Spleen (tissue), 7 donors: ENCODE measurements around the gene GPR34.

Experiments
- POLR2A ChIP-seq, 3 donors: fragments of 450-650 bp; IDR thresholded peaks; one replicate each; pipeline ENCODE4 v1.5.1; 2017; ENCODE audit warnings: antibody characterized with exemption in 3 of 3, mild to moderate bottlenecking in 1 of 3
- TF ChIP-seq, protein P1 (sequence below), 11 experiments: fragments of 200-600 bp in 7 of 11; fragments of 450-650 bp in 4 of 11; sonication (generic) in 4 of 11; IDR thresholded peaks in 8 of 11; conservative IDR thresholded peaks in 3 of 11; 1 replicate in 7 of 11; 2 replicates in 4 of 11; pipeline versions ENCODE4 v1.4.0 to v1.8.0; 2016 to 2021; ENCODE audit warnings: antibody characterized with exemption in 11 of 11, inconsistent platforms in 4 of 11, mild to moderate bottlenecking in 1 of 11
- donor health status: DM: no; HTN: no; CAD: no; lungs with moderate emphysema.
- donor health status: DM: no; HTN: no; CAD: no.
- donor health status: DM: no; HTN: no; CAD: no.

DNA sequence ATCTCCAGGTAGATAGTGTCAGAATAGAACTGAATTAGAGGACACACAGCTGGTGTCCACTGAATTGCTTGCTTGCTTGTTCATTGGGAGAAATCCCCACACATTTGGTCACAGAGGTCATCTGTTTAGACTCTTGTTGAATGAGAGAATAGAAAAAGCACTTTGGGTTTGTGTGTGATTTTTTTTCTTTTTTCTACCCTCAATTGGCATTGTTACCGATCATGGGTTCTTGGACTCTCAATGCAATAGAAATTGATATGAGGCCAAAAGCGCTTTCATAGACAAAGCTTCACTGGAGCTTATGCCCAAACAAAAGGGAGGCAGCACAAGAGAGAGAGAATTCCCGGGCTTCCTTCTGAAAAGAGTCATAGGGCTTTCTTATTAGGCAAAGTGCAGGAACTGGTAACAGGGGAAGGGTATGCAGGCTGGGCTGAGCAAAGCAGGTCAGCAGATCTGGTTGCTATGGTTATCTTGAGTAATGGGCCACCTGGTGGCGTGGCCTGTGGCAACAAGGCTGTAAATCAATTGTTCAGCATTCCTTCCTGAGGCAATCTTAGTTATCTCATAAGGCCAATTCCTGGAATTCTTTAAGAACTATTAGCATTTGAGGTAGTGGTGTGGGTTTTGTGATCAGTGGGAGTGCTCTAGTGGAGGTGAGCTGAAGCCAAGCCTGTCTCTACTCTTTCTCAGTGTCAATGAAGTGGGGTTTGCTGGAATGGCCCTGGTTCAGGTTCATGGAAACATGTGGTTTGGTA, 29.9 kb downstream of the GPR34 start:
- TF ChIP-seq, protein P1, sequence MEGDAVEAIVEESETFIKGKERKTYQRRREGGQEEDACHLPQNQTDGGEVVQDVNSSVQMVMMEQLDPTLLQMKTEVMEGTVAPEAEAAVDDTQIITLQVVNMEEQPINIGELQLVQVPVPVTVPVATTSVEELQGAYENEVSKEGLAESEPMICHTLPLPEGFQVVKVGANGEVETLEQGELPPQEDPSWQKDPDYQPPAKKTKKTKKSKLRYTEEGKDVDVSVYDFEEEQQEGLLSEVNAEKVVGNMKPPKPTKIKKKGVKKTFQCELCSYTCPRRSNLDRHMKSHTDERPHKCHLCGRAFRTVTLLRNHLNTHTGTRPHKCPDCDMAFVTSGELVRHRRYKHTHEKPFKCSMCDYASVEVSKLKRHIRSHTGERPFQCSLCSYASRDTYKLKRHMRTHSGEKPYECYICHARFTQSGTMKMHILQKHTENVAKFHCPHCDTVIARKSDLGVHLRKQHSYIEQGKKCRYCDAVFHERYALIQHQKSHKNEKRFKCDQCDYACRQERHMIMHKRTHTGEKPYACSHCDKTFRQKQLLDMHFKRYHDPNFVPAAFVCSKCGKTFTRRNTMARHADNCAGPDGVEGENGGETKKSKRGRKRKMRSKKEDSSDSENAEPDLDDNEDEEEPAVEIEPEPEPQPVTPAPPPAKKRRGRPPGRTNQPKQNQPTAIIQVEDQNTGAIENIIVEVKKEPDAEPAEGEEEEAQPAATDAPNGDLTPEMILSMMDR (IDR thresholded peaks at IDR 0.05 in 8 of 11, conservative IDR thresholded peaks at IDR 0.05 in 3 of 11) = no peak
- no peak for TF ChIP-seq POLR2A (IDR thresholded peaks at IDR 0.05)
